GM18507 (cell line): ENCODE data around the gene MRPL22.
"Not testable (repeated sequence)": the region's sequence is repeated elsewhere in the genome, so short reads cannot be mapped to it uniquely, and the experiment has no call there.

Source experiments
- DNase-seq: peaks from one replicate; pipeline ENCODE4 v3.0.0; 2011; ENCODE audit warnings: low read depth; ENCODE audit not compliant: insufficient read length; ENCODE audit errors: extremely low spot score
- FAIRE-seq: peaks from 2 replicates; lab custom pipeline; 2011; peaks lifted over from hg19 to GRCh38; lab: Jason Lieb, UNC

MRPL22 gene

DNA sequence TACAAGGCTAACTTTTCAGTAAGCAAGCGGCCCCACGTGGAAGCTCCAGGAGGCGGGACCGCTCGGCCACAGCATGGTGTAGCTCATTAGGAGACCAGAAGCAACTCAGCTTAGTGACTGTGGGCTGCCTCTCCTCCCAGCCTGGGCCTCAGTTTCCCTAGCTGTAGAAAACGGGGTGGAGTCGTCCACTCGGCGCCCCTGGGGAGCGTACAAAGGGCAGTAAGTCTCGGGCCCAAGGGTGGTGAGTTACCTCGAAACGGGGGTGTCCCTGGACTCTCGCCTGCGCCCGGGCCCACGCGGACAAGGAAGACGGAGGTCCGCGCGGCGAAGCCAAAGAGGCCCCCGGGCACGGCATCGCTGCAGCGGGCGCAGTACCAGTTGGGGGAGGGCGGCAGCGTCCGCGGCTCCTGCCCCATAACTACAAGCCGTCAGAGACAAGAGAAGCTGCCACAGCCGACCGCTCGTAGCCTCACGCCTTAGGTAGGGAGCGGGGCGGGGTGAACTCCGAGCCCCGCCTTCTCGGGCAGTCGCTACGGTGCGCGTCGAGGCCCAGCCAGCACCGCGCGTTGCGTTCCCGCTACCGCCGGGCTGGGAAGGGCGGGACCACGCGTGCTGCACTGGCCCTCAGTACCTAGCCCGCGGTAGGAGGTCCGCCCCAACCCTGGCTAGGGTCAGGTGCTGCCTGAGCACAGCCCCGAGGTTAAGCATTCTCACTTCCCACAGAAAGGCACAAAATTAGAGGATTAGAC is 3.0 kb upstream of the MRPL22 start, which contains the start of gene GEMIN5:
Gene GEMIN5 (minus strand): TSS at position 494 of the 749 bp plus-strand sequence. CDS start 78 bp downstream, at position 416.
- DNase-seq = peak; percentile 84
- FAIRE-seq = peak; percentile 86

GRCh38 chr5:154939387-154939786 is 1.5 kb upstream of the MRPL22 start:
- FAIRE-seq, DNase-seq: not testable (repeated sequence)

GRCh38 chr5:154940375-154940771 is 500 bp upstream of the MRPL22 start:
- FAIRE-seq (no peak), DNase-seq (no peak)

DNA sequence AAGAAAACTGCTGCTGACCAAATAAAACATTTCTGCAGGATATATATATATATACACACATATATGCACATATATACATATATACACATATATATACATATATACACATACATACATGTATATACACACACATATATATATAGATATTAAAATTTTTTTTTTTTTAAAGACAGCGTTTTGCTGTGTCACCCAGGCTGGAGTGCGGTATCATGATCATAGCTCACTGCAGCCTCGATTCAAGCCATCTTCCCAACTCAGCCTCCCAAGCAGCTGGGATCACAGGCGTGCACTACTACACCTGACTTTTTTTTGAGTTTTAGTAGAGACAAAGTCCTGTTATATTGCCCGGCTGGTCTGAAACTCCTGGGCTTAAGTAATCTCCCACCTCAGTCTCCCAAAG is 2.7 kb downstream of the MRPL22 start:
- FAIRE-seq = no peak
- no peak for DNase-seq

- no peak for FAIRE-seq
Observed at GRCh38 chr5:154944716-154945115, 3.8 kb downstream of the MRPL22 start.

GRCh38 chr5:154945695-154946301 is 4.9 kb downstream of the MRPL22 start:
- no peak for FAIRE-seq
- no peak for DNase-seq

More at GRCh38 chr5:154944716-154945115, 3.8 kb downstream of the MRPL22 start:
- DNase-seq = no peak

GRCh38 chr5:154947778-154948177 is 6.9 kb downstream of the MRPL22 start:
- no peak for DNase-seq
- FAIRE-seq = no peak

DNA sequence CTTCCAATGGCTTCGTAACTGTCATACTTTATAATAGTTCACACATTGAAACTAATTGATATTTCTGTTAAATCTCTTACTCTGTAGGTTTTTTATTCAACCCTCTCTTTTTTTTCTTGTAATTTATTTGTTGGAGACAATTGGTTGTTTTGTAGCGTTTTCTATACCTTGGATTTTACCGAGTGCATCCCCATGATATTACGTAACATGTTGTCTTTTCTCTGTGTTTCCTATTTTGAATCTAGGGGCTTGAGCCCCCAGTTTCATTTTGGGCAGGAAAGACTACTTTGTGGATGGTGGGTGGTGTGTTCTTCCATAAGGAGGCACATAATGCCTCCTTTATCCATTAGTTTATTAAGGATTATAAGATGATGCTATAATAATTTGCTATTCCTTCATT is 7.4 kb downstream of the MRPL22 start:
- DNase-seq (no peak), FAIRE-seq (no peak)

- DNase-seq (no peak), FAIRE-seq (no peak)
Observed at GRCh38 chr5:154949781-154950180, 8.9 kb downstream of the MRPL22 start.

GRCh38 chr5:154956712-154957111 is 15.8 kb downstream of the MRPL22 start:
- DNase-seq = no peak
- no peak for FAIRE-seq

DNA sequence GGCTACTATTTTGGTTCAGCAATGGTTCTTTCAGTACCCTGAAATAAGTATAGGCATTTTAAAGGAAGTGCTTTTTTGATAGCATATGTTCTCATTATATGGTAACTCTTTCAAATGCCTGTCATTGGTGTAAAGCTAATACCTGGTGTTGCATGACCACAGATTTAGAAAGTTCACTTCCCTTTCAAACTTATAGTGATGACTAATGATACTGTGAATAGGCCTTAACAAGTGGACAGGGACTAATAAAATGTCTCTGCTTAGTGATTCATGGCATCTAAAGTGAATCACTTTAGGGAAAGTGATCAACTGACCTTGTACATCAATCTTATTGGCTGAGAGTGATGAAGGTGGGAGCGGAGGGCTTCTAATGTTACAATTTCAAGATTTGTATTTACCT is 21.6 kb downstream of the MRPL22 start:
- FAIRE-seq (no peak), DNase-seq (no peak)

GRCh38 chr5:154966081-154966841 is 25.4 kb downstream of the MRPL22 start:
- DNase-seq (no peak), FAIRE-seq (no peak)

GRCh38 chr5:154966874-154967273 is 26.0 kb downstream of the MRPL22 start:
- FAIRE-seq (no peak), DNase-seq (no peak)

DNA sequence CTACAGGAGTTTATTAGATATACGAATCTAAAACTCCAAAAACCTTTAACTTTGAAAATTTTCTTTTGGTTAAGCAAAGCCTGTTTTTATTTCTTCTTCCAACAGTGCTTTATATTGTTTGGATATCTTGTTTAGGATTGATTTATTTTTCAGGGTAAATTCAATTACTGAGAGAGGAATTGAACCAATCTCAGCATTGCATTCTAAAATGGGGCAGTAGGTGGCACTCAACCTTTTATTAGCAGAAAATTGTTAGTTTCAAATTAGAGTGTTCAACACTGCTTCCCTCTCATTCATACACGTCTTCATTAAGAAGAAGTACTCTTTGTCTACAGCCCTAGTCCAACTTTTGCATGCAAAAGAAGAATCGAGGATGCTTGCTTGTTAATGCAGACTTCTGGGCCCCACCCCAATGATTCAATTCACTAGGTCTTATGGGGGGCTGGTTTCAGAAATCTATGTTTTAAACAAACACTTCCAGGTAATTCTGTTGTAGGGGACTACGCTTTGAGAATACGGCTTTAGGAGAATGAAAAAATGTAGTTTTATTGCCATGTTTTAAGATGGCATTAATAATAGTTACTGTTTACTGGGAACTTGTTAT is 26.6 kb downstream of the MRPL22 start:
- no peak for FAIRE-seq
- no peak for DNase-seq

DNA sequence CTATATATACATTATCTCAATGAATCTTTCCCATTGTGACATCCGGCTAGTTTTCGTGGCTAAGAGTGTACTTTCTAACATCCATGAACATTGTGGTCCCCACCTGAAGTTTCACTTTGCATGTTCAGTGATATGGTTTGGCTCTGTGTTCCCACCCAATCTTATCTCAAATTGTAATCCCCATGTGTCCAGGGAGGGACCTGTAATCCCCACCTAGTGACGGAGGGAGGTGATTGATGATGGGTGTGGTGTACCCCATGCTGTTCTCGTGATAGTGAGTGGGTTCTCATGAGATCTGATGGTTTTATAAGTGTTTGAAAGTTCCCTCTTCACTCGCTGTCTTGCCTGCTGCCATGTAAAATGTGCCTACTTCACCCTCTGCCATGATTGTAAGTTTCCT is 28.1 kb downstream of the MRPL22 start:
- DNase-seq (no peak), FAIRE-seq (no peak)

GRCh38 chr5:154970759-154971158 is 29.9 kb downstream of the MRPL22 start:
- FAIRE-seq (no peak), DNase-seq (no peak)

- FAIRE-seq (no peak), DNase-seq (no peak)
Observed at GRCh38 chr5:154971501-154971900, 30.6 kb downstream of the MRPL22 start.

- DNase-seq = no peak
- no peak for FAIRE-seq
Observed at GRCh38 chr5:154972476-154973080, 31.7 kb downstream of the MRPL22 start.

DNA sequence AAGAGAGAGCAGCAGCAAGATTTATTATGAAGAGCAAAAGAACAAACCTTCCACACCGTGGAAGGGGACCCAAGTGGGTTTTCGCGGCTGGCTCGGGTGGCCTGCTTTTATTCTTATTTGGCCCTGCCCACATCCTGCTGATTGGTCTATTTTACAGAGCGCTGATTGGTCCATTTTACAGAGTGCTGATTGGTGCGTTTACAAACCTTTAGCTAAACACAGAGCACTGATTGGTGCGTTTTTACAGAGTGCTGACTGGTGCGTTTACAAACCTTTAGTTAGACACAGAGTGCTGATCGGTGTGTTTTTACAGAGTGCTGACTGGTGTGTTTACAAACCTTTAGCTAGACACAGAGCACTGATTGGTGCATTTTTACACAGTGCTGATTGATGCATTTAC is 35.2 kb downstream of the MRPL22 start:
- FAIRE-seq, DNase-seq: not testable (repeated sequence)

DNA sequence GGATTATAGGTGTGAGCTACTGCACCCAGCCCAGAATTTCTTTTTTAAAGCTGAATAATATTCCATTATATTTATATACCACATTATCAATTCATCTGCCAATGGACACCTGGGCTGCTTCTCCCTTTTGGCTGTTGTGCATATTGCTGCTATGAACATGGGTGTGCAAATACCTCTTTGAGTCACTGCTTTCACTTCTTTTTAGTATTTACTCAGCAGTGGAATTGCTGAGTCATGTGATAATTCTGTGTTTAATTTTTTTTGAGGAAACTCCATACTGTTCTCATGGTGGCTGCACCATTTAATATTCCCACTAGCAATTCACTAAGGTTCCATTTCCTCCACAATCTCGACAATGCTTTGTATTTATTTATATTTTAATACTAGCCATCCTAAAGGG is 36.5 kb downstream of the MRPL22 start:
- no peak for DNase-seq
- FAIRE-seq = no peak
